ENCODE measurements around the gene RADX.
"Not testable (repeated sequence)": the region's sequence is repeated elsewhere in the genome, so short reads cannot be mapped to it uniquely, and the experiment has no call there.

Gene RADX, protein sequence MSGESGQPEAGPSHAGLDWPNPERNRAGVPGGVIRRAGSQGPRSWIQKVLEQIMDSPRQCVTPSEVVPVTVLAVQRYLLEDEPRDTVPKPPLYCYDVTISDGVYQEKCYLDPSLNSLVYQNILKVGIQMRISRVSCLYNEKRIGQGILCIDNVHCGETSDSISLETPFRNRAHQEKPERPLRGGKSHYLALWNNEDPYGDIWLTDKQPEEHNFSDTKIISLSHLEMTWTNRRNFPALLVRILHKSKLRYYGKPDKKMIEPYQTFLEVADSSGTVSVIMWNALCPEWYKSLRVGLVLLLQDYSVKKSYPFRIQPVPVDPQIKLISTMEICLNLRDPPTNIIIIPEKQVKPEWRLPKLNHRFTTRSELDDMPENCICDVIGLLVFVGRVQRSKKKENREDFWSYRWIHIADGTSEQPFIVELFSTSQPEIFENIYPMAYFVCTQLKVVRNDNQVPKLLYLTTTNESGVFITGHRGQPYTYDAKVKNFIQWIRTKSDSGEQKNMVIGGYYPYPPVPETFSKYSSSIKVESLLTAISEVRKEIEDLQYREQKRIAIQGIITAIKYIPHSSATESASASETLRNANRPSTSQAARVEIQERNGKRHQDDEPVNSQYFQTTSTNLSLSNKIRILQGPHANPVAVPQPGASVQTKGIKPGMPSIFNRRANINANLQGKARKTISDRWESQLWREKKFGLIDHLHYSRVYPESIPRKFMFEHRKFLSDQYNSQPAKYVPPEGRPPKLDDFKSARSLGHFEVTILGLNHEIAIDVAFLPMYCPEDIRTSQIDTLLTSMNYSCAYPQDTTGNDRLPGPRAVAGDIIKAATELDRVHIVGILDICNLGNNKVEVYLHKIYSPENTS

DNA sequence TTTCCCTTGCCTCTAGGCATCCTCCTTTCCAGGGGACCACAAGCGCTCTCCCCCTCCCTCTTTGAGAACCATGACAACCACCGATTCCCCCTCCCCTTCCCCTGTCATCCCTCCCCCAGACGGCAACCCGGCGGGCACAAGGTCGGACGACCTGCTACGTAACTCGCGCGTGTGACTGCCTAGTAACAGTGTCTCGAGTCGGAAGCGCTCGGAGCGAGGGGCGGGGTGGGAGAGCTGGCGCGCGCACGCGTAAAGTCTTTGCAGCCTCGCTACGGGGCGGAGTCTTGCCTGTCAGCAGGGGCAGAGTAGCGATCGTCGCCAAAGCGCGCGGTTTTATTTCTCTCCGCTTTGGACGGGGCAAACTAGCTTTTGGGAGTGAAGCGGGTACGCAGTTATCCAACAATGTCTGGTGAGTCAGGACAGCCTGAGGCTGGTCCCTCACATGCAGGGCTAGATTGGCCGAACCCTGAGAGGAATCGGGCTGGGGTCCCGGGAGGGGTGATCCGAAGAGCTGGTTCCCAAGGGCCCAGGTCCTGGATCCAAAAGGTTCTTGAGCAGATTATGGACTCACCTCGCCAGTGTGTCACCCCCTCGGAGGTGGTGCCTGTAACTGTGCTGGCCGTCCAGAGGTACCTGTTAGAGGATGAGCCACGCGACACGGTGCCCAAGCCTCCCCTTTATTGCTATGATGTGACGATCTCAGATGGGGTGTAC, at the start of gene RADX:
TSS of gene RADX (plus strand) at position 300 of the 714 bp plus-strand sequence. CDS start at position 403, 103 bp downstream.
- FAIRE-seq = no peak

- FAIRE-seq = no peak
Measured at GRCh38 chrX:106564986-106565385, 46.8 kb upstream of the RADX start.

GRCh38 chrX:106566362-106566761, 45.4 kb upstream of the RADX start:
- FAIRE-seq = no peak

GRCh38 chrX:106581856-106582255, 29.9 kb upstream of the RADX start:
- FAIRE-seq = no peak

DNA sequence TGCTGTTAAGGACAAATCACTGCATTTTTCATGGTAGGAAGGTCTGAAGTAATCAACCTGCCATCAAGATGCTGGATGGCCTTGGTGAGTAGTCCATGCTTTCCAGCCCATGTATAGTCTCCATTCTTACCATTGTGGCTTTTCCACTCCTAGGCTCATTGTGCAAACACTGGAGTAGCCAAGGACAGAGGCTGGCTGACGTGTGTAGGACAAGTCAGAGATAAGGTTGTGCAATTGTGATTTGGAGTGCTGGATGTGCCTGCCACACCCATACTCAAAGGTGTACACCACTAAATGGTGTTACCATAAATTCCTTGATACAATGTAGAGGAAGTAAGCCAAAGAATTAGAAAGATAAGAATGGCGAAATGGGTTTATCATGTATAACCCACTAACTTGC, 26.3 kb upstream of the RADX start:
- no peak for FAIRE-seq

- FAIRE-seq = no peak
Measured at GRCh38 chrX:106588801-106589200, 23.0 kb upstream of the RADX start.

- FAIRE-seq = no peak
Measured at GRCh38 chrX:106599411-106599810, 12.4 kb upstream of the RADX start.

DNA sequence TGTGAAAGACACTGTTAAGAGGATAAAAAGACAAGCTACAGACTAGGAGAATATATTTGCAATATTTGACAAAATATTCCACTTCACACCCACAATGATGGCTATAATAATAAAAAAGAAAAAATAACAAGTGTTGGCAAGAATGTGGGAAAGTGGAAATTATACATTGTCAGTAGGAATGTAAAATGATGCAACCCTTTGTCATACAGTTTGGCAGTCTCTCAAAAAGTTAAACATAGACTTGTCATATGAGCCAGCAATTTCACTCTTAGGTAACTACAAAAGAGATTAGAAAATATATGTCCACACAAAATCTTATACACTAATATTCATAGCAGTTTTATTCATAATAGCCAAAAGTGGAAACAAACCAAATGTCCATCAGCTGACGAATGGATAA, 5.2 kb upstream of the RADX start:
- FAIRE-seq = no peak

- no peak for FAIRE-seq
Measured at GRCh38 chrX:106608016-106608415, 3.8 kb upstream of the RADX start.

DNA sequence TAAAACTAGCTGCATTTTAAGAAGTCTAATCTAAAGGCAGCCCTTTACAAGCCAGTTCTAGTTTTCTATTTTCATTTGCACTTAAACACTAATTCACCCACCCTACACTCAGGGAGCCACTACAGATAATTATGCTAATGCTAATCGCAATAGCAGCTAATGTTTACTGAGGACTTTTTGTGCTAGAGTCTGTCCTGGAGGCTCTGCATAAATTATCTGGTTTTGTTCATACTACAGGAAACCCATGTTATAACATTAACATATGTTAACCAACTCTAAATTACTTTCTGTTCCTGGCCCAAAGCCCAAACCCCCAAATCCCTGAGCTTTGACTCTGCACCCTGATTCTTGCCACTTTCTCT, 480 bp upstream of the RADX start:
- FAIRE-seq = no peak

- FAIRE-seq = no peak
Measured at GRCh38 chrX:106612393-106612763, 600 bp downstream of the RADX start.

DNA sequence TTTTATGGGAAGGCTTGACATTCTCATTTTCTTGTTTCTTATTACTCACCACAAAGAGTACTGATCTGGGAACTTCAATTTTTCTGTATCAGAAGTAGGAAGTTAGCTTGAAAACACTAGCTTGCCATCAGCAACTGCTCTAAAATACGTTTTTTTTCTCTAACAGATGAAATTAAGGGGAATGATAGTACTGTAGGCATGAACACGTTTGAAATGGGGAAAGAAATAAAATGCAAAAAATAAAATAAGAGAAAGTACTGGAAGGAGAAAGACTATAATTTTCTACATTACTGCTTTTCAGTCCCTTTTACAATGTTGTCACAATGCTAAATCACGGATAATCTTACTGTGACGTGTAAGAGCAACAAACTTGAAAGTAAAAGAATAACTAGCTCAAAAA, 1.5 kb downstream of the RADX start:
- no peak for FAIRE-seq

- no peak for FAIRE-seq
Measured at GRCh38 chrX:106615041-106615440, 3.3 kb downstream of the RADX start.

DNA sequence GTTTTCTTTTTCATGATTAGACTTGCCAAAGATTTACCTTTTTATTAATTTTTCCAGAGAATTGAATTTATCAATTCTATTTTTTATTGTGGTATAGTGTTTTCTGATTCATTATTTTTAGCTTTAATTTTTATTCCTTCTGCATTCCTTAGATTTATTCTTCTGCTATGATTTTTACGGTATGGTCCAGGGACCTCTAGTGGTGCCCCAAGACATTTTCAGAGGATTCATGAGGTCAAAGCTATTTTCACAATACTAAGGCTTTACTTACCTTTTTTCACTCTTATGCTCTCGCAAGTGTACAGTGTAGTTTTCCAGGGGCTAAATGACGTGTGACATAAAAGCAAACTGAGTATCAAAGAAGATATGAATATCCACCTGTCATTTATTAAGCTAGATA, 8.0 kb downstream of the RADX start:
- FAIRE-seq = peak; percentile 93

DNA sequence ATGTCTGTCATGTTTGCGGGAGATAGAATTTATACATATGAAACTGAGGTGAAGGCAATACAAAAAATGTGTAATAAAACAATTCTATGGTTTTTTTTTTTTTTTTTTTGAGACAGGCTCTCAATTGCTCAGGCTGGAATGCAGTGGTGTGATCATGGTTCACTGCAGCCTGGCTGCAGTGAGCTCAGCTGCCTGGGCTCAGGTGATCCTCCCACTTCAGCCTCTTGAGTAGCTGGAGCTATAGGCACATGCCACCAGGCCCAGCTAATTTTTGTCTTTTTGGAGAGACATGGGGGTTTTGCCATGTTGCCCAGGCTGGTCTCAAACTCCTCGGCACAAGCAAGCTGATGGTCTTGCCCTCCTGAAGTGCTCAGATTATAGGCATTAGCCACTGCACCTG, 10.1 kb downstream of the RADX start:
- no peak for FAIRE-seq

DNA sequence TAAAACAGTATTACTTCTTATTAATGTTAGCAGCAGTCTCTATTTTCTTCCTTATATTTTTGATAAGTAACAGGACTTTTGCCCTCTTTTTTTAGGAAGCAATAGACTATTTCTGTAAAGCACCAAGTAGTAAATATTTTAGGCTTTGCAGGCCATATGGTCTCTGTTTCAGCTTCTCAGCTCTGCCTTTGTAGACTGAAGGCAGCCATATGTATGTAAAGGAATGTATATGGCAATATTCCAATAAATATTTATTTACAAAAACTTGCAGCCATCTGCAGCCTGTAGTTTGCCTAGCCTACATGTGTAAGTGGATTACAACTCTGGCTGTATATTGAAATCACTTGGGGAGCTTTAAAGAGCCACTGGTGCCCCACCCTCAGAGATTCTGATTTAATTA, 15.0 kb downstream of the RADX start:
- FAIRE-seq = no peak

DNA sequence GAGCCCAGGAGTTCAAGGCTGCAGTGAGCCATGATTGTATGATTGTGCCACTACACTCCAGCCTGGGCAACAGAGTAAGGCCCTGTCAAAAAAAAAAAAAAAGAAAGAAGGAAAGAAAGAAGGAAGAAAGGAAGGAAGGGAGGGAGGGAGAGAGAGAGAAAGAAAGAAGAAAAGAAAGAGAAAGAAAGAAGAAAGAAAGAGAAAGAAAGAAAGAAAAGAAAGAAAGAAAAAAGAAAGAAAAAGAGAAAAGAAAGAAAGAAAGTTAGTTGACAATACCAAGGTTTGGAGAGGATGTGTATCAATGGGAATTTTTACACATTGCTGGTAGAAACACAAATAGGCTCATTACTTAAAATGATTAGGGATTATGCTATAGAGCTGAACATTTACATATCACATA, 19.8 kb downstream of the RADX start:
- no peak for FAIRE-seq

DNA sequence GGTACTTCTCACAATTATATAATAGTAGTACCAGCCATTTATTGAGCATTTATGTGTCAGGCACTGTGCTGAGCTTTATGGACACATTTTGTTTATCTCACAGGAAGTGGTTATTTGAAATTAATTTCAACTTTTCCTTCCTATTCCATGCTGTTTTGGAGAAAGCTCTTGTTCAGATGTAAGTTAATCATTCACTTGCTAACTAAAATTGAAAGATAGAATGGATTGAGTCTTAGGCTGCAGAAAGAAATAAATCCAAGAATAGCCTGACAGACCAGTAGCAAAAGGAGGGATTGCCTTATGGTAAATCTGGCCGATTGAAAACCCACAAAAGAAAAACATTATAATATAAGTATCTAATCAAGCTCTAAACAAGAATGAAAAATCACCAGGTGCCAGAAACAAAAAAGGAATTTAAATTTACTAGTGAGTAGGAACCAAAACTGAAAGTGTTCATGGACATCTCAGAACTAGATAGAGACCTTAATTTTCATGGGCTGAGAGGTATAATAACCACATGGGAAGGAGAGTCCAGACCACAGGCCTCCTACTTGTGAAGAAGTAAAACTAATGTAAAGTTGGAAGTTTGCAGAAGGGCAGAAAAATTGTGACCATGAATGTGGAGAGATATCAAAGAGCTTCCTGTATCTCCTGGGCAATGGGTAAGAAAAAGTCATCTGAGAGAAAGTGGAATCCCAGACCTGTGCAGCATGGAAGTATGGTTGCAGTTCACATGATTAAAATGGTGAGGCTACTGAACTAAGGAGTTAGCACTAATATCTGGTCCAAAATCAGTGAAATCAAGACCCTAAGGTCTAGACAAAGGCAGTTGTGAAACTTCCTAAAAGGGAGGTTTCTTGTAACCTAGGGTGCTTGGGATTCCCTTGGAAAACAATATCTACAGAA, 38.0 kb downstream of the RADX start:
- FAIRE-seq = no peak

DNA sequence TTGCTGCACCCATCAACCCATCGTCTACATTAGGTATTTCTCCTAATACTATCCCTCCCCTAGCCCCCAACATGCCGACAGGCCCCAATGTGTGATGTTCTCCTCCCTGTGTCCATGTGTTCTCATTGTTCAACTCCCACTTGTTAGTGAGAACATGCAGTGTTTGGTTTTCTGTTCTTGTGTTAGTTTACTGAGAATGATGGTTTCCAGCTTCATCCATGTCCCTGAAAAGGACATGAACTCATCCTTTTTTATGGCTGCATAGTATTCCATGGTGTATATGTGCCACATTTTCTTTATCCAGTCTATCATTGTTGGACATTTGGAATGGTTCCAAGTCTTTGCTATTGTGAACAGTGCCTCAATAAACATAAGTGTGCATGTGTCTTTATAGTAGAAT, 41.8 kb downstream of the RADX start:
- not testable (repeated sequence) for FAIRE-seq

- no peak for FAIRE-seq
Measured at GRCh38 chrX:106670631-106671030, 58.9 kb downstream of the RADX start.

- FAIRE-seq = no peak
Measured at GRCh38 chrX:106672527-106672926, 60.7 kb downstream of the RADX start.

GRCh38 chrX:106680716-106681115, 68.9 kb downstream of the RADX start:
- FAIRE-seq = no peak

GRCh38 chrX:106684207-106684606, 72.4 kb downstream of the RADX start:
- FAIRE-seq = no peak
